DMS53 treated with DMSO at 0.1 percent for 48 hours (cell line): ENCODE results near the gene UACA.
"Not testable (repeated sequence)": the region's sequence is repeated elsewhere in the genome, so short reads cannot be mapped to it uniquely, and the experiment has no call there.

Experiments
- DNase-seq: peaks from one replicate; lab custom pipeline; 2025; ENCODE audit not compliant: unreplicated experiment; lab: John Stamatoyannopoulos, UW

UACA gene

GRCh38 chr15:70753101-70753829, 10.1 kb downstream of the UACA start:
- no peak for DNase-seq

- no peak for DNase-seq
These were observed 11.1 kb downstream of the UACA start for GRCh38 chr15:70752193-70752635.

- no peak for DNase-seq
These were observed 13.0 kb downstream of the UACA start for GRCh38 chr15:70750203-70750869.

DNA sequence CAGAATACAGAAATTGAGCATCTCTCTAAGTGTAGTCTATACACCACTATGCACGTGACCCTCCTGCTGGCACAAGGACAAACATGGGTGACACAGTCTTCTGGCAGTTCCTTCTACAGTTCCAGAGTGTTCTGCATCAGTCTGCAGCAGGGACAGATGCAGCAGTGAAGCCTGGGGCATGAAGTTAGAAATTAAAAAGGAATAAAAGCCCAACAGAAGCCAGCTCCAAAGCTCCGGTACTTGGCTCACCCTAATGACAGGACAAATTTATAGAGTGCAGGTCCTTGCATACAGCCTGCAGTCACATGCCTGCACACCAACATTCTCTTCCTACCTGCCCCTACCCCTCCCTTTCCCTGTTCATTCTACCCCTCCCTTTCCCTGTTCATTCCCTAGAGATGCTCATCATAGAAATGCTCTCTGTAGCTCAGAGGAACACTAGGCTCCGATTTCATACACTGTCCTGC, 15.0 kb downstream of the UACA start:
- DNase-seq, result no peak

- DNase-seq, result not testable (repeated sequence)
These were observed 16.8 kb downstream of the UACA start for GRCh38 chr15:70746598-70746997.

DNA sequence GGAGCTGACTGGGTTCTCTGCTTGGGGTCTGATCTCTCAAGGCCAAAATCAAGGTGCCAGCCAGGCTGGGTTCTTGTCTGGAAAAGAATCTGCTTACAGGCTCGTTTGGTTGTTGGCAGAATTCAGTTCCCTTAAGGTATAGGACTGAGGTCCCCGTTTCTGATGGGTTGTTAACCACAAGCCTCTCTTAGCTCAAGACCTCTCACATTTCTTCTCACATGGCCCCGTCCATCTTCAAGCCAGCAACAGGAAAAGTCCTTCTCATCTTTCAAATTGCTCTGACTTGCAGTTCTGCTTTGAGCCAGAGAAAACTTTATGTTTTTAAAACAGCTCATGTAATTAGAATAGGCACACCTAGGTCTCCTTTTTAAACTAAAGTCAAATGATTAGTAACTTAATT, 20.4 kb downstream of the UACA start:
- no peak for DNase-seq

- peak; percentile 39 for DNase-seq
These were observed 21.6 kb downstream of the UACA start for GRCh38 chr15:70741677-70742293.

DNA sequence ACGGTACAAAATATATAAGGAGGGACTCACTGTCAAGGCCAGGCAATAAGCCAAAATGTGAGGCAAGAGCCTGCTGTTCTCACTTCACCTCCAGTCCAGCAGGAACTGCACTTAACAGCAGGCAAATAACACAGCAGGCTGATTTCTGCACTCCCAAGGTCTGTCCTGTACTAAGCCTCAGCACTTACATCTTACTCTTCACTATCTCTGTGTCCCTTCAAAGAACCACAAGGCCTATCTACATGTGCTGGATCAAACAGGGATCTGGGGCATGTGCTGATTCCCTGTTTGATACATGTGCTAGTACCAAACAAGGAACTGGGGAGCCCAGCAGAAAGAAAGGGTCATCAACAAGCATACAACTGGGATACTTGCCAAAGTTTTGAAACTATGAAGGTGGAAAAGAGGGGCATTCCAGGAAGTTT, 22.2 kb downstream of the UACA start:
- no peak for DNase-seq

- DNase-seq, result not testable (repeated sequence)
These were observed 28.3 kb downstream of the UACA start for GRCh38 chr15:70735040-70735439.

- no peak for DNase-seq
These were observed 34.2 kb downstream of the UACA start for GRCh38 chr15:70729164-70729563.

DNA sequence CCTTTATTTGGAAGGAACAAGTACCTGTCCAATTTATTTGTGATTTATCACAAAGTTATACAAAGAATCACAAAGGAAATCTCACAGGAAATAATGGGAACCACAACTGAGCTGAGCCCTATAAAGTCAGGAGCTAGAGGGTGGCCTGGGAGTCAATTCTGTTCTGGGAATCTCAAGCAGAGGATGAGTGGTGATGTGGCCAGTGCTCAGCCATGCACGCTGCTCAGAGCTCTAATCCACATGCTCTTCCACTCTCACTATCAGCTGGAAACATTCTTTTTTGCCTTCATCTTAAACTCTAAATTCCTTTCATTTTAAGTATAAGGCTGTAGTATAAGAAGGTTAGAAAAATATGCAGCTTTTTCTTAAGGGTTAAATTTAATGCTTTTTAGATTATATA, 36.6 kb downstream of the UACA start:
- no peak for DNase-seq

DNA sequence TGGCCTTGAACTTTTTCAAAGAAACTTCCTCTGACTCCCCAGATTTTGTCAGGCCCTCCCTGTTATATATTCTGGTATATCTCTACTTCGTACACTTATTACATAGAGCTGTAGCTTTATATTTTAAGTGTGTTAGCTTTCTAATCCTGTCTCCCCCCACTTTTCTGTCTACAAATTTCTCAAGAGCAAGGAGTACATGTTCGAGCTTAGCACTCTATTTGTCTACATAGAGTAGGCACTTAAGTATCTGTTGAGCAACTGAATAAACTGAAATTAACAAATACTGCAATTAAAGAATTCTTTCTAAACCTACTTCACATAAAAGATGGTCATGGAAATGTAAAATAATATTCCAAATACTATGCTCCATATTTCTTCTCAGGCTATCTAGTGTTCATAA, 39.4 kb downstream of the UACA start:
- no peak for DNase-seq

- DNase-seq, result no peak
These were observed 40.3 kb downstream of the UACA start for GRCh38 chr15:70723122-70723422.

DNA sequence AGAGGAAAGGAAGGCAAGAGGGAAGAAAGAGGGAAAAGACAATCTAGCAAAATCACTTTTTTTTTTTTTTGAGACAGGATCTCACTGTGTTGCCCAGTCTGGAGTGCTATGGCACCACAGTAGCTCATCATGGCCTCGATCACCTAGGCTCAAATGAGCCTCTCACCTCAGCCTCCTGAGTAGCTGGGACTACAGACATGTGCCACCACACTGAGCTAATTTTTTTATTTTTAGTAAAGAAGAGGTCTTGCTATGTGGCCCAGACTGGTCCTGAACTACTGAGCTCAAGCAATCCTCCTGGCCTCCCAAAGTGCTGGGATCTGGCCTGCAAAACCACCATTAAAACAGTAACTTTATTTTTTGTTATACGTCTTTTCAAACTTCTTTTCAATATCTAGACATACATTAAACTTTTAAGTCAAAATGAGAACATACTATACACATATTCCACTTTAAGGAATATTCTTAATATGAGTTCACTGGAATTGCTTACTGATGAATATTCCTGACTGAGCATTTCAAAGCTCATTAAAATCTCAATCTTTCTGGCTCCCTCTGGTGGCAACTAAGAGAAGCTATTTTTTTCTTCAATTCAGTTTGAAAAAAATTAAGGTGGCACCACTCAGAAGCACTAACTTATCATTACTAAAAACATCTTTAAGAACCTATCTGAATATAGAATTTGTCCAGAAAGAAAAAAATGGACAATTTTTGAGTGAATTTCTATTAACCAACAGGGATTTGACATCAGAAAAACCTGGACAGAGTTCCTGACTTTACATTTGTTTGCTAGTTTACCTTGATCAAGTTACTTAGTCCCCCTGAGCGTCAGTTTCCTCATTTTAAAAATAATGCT, 40.9 kb downstream of the UACA start:
- peak; percentile 57 for DNase-seq

DNA sequence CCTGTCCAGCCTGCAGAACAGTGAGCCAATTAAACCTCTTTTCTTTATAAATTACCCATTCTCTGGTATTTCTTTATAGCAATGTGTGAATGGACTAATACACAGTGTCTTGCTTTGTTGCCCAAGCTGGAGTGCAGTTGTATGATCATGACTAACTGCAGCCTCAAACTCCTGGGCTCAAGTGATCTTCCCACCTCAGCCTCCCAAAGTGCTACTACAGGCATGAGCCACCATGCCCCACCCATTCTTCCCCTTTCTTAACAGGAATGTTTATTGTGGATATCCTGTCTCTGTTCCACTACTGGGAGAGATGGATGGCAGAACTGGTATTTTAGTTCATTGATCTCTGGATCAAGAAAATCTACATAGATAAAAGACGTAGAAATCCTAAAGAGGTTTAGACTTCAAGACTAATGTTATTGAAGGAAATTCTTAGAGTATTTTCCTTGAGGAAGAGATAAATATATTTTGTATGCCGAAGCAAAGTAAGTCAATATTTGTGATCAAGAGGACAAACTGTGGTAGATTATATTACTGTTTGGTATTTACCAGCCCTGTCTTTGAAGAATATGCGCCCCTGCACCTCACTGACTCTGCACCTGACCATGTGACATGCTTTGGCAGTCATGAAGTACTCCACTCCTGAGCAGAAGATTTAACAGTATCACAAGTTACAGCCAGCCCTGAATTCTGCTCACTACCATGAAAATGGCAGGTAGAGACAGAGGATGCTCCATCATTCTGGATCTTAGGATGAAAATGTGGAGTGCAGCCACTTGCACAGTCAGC, 42.9 kb downstream of the UACA start:
- no peak for DNase-seq

- DNase-seq, result no peak
These were observed 46.0 kb downstream of the UACA start for GRCh38 chr15:70717237-70717793.

DNA sequence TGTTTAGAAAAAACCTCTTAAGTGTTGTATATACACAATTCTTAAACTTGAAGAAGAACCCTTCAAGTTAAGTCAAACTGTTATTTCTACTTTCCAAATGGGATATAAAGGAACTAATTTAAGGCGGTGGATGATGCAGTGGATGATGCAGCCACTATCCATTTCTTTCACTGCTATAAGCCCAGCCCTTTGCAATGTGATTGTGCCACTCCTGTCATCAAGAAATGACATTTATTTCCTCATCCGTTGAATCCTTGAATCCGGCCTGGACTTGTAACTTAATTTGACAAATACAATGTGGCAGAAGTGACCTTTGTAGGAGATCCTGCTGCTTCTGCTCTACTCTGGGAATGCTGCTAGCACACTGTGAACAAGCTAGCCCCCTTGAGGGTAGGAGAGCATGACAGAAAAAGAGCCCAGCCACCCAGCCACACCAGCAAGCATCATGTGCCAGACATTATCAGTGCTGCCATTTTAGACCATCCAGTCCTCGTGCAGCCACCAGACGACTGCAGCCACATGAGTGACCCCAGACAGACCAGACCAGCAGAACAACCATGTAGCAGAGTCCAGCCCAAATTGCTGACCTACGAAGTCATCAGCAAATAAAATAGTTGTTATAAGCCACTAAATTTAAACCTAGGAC, 47.4 kb downstream of the UACA start:
- no peak for DNase-seq

DNA sequence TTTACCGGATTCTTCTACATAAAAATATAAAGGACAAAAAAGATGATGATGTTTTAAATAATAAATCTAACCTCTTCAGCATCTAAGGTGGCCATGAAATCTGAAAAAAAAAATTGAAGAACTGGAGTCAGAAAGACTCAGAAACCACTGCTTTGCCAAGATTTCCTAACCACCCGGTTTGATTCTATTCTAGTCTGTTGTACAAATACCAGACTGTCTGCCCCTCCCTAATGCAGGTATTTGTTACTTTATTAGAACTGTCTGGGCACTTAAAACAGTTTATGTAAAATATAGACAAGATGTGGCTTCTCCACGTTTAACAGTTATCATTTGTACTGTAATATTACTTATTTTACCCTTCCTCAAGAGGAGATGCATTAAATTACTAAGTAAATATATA, 48.8 kb downstream of the UACA start:
- no peak for DNase-seq

DNA sequence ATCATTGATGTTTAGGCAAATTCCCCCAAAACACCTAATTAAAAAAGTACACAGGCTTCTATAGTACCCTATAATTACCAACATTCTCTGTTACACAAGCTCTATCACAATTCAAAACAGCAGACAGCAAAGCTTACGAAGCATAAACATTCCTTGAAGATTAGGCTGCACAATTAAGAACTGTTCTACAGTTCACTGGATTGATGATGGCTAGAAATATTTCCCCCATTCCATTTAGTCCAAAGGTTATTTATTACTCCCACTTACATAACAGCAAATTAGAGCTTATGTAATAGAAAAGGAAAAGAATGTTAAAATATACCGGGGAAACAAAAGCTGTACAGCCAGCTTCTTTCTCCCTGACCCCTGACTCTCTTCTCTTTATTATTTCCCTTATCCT, 49.3 kb downstream of the UACA start:
- no peak for DNase-seq

- DNase-seq, result no peak
These were observed 51.1 kb downstream of the UACA start for GRCh38 chr15:70712271-70712670.
